H9 (cell line): Measurements from ENCODE around the gene DSE. TPM values are rescaled to one million over a fixed set of nuclear protein-coding genes. Genes with fewer than 3 reads are reported as not detected.

Experiments used
- DNase-seq: peaks from one replicate; pipeline ENCODE4 v3.0.0-alpha.2; 2017
- H2AFZ ChIP-seq: one replicate; pipeline ENCODE4 v1.6.1; 2013; ENCODE audit warnings: mild to moderate bottlenecking, low read length, control low read depth, moderate library complexity
- H2AK5ac ChIP-seq: 2 replicates; pipeline ENCODE4 v1.6.1; 2013; ENCODE audit warnings: low read length, control low read depth, mixed read lengths; ENCODE audit not compliant: insufficient read length
- H2BK120ac ChIP-seq: one replicate; pipeline ENCODE4 v1.6.1; 2013; ENCODE audit warnings: low read depth, mild to moderate bottlenecking, low read length, control low read depth, inconsistent platforms; ENCODE audit not compliant: poor library complexity, severe bottlenecking
- H2BK12ac ChIP-seq: 2 replicates; pipeline ENCODE4 v1.6.1; 2013; ENCODE audit warnings: low read length, control low read depth, mixed read lengths, low read depth; ENCODE audit not compliant: insufficient read length
- H2BK15ac ChIP-seq: 2 replicates; pipeline ENCODE4 v1.6.1; 2013; ENCODE audit warnings: low read depth, low read length, control low read depth
- H2BK20ac ChIP-seq: one replicate; pipeline ENCODE4 v1.6.1; 2013; ENCODE audit warnings: low read depth, mild to moderate bottlenecking, low read length, control low read depth, inconsistent platforms; ENCODE audit not compliant: poor library complexity, severe bottlenecking
- H2BK5ac ChIP-seq: 2 replicates; pipeline ENCODE4 v1.6.1; 2013; ENCODE audit warnings: low read length, control low read depth, mixed read lengths; ENCODE audit not compliant: insufficient read length
- H3K14ac ChIP-seq: 2 replicates; pipeline ENCODE4 v1.6.1; 2013; ENCODE audit warnings: low read length, control low read depth; ENCODE audit not compliant: insufficient read depth
- H3K18ac ChIP-seq: 2 replicates; pipeline ENCODE4 v1.6.1; 2013; ENCODE audit warnings: low read depth, mild to moderate bottlenecking, mixed read lengths, low read length, control low read depth; ENCODE audit not compliant: insufficient read length
- H3K23ac ChIP-seq: 2 replicates; pipeline ENCODE4 v1.6.1; 2013; ENCODE audit warnings: low read length, control low read depth, mixed read lengths, low read depth; ENCODE audit not compliant: insufficient read length
- H3K23me2 ChIP-seq: 2 replicates; pipeline ENCODE4 v1.6.1; 2013; ENCODE audit warnings: low read depth, mild to moderate bottlenecking, mixed read lengths, low read length, control low read depth; ENCODE audit not compliant: insufficient read length, poor library complexity, severe bottlenecking
- H3K27ac ChIP-seq: 2 replicates; pipeline ENCODE4 v1.5.1; 2013; ENCODE audit warnings: low read length, control low read depth, mixed read lengths, low read depth; ENCODE audit not compliant: insufficient read length
- H3K27me3 ChIP-seq: 2 replicates; pipeline ENCODE4 v1.6.1; 2013; ENCODE audit warnings: low read length, control low read depth, inconsistent platforms; ENCODE audit not compliant: insufficient read depth
- H3K4ac ChIP-seq: 2 replicates; pipeline ENCODE4 v1.6.1; 2013; ENCODE audit warnings: low read depth, mild to moderate bottlenecking, control low read depth, inconsistent platforms, low read length, moderate library complexity
- H3K4me1 ChIP-seq: 2 replicates; pipeline ENCODE4 v1.6.1; 2013; ENCODE audit warnings: low read length, control low read depth, inconsistent platforms; ENCODE audit not compliant: insufficient read depth
- H3K4me2 ChIP-seq: 2 replicates; pipeline ENCODE4 v1.6.1; 2013; ENCODE audit warnings: low read length, control low read depth, mixed read lengths; ENCODE audit not compliant: insufficient read length, insufficient read depth
- H3K56ac ChIP-seq: 2 replicates; pipeline ENCODE4 v1.6.1; 2013; ENCODE audit warnings: low read depth, mild to moderate bottlenecking, mixed read lengths, low read length, control low read depth; ENCODE audit not compliant: insufficient read length
- H3K79me1 ChIP-seq: 2 replicates; pipeline ENCODE4 v1.6.1; 2013; ENCODE audit warnings: low read depth, mild to moderate bottlenecking, moderate library complexity, low read length, control low read depth, inconsistent platforms; ENCODE audit not compliant: insufficient read depth, poor library complexity, severe bottlenecking
- H3K79me2 ChIP-seq: 2 replicates; pipeline ENCODE4 v1.6.1; 2013; ENCODE audit warnings: low read length, control low read depth, inconsistent platforms; ENCODE audit not compliant: insufficient read depth
- H3K9ac ChIP-seq: 2 replicates; pipeline ENCODE4 v1.6.1; 2013; ENCODE audit warnings: low read length, control low read depth, mixed read lengths; ENCODE audit not compliant: insufficient read length; ENCODE audit errors: extremely low read depth
- H3K9me3 ChIP-seq: one replicate; pipeline ENCODE4 v1.6.1; 2013; ENCODE audit warnings: low read depth, low read length, inconsistent platforms; ENCODE audit not compliant: control insufficient read depth
- H3T11ph ChIP-seq: one replicate; pipeline ENCODE4 v1.6.1; 2013; ENCODE audit warnings: mild to moderate bottlenecking, low read length, control low read depth, inconsistent platforms
- H4K20me1 ChIP-seq: one replicate; pipeline ENCODE4 v1.6.1; 2013; ENCODE audit not compliant: control insufficient read depth, insufficient read length, insufficient read depth
- H4K5ac ChIP-seq: 2 replicates; pipeline ENCODE4 v1.6.1; 2013; ENCODE audit warnings: low read depth, mild to moderate bottlenecking, mixed read lengths, low read length, control low read depth; ENCODE audit not compliant: insufficient read length
- H4K8ac ChIP-seq: replicated peaks from 2 replicates; pipeline ENCODE4 v1.6.1; 2013; ENCODE audit warnings: low read length, control low read depth, mixed read lengths, low read depth; ENCODE audit not compliant: insufficient read length
- H4K91ac ChIP-seq: 2 replicates; pipeline ENCODE4 v1.6.1; 2013; ENCODE audit warnings: low read depth, mild to moderate bottlenecking, moderate library complexity, mixed read lengths, low read length, control low read depth; ENCODE audit not compliant: insufficient read length
- H3K27ac Mint-ChIP-seq, 3 experiments: 2 replicates in 2 of 3; 3 replicates in 1 of 3; pipeline ENCODE4 v1.8.0; 2020 to 2021; ENCODE audit warnings: mixed read lengths in 3 of 3, mild to moderate bottlenecking in 1 of 3, moderate library complexity in 1 of 3
- H3K27me3 Mint-ChIP-seq: 2 replicates; pipeline ENCODE4 v1.8.0; 2021; ENCODE audit warnings: low read depth, mild to moderate bottlenecking, moderate library complexity, mixed read lengths
- H3K36me3 Mint-ChIP-seq, 3 experiments: 2 replicates in 2 of 3; 3 replicates in 1 of 3; pipeline ENCODE4 v1.8.0; 2020 to 2021; ENCODE audit warnings: low read depth in 3 of 3, mixed read lengths in 3 of 3; ENCODE audit not compliant: insufficient read depth in 1 of 3
- H3K4me1 Mint-ChIP-seq, 2 experiments: 2 replicates each; pipeline ENCODE4 v1.8.0; 2020; ENCODE audit warnings: mixed read lengths in 2 of 2
- H3K4me3 Mint-ChIP-seq, 2 experiments: 2 replicates in 1 of 2; 3 replicates in 1 of 2; pipeline ENCODE4 v1.8.0; 2020 to 2021; ENCODE audit warnings: mild to moderate bottlenecking in 2 of 2, mixed read lengths in 2 of 2, moderate library complexity in 1 of 2
- H3K9me3 Mint-ChIP-seq, 2 experiments: 2 replicates in 1 of 2; 3 replicates in 1 of 2; pipeline ENCODE4 v1.8.0; 2020; ENCODE audit warnings: mild to moderate bottlenecking in 2 of 2, mixed read lengths in 2 of 2, moderate library complexity in 1 of 2
- total RNA-seq: library from RNA; stranded (reverse); gene quantifications from 2 replicates; pipeline ENCODE4 v1.2.1, GENCODE V29; 2021
- TF ChIP-seq, protein P1 (sequence below): fragments of 200-600 bp; sonication (generic); conservative IDR thresholded peaks from 3 replicates; pipeline ENCODE4 v1.8.0; 2021; ENCODE audit warnings: antibody characterized with exemption, mild to moderate bottlenecking

The DSE gene
- total RNA-seq, 1 experiment from 2014 or later, result 45.6 TPM

DNA sequence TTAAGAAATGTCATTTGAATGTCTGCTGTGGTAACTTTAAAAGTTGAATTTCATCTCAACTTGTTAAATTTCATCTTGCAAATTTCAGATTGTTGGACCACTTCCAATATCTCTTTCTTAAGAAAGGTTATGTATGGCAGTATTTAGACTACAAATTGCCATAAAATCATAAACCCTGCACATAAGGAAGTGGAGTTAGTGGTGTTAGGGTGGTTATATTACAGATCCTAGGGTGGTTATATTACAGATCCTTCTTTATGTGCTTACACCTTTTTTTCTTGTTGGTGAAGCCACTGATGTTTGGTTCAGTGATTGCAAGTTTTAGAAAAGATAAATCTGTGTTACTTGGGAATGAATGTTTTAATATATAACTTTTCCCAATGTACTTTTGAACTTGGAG, 9.0 kb downstream of the DSE start:
- Histone ChIP-seq H2BK15ac (no peak overlapping the region), H2AK5ac (no peak overlapping the region), H4K5ac (no peak overlapping the region), H3K27me3 (no peaks in the 10 kb centered on the region), H3K79me1 (peaks cover 3% of the 10 kb centered on the region), H2BK5ac (no peak overlapping the region), H4K20me1 (no peaks in the 10 kb centered on the region), H4K91ac (no peak overlapping the region), H2BK120ac (no peak overlapping the region), H3K4me1 (peaks cover 2% of the 10 kb centered on the region; the same call in 1 of the 2 replicates), H3K14ac (no peak overlapping the region), H3K79me2 (peaks cover 6% of the 10 kb centered on the region; the same call in 1 of the 2 replicates), H3K18ac (no peak overlapping the region), H2AFZ (no peak overlapping the region), H2BK20ac (no peak overlapping the region), H4K8ac (no peak overlapping the region), H3K56ac (no peak overlapping the region), H2BK12ac (no peak overlapping the region), H3K27ac (no peak overlapping the region), H3K23ac (no peak overlapping the region), H3K9ac (no peak overlapping the region), H3K23me2 (no peaks in the 10 kb centered on the region), H3K4ac (no peak overlapping the region), H3K9me3 (no peaks in the 10 kb centered on the region), H3T11ph (no peak overlapping the region), H3K4me2 (no peak overlapping the region)
- Mint-ChIP-seq H3K27ac (no peak overlapping the region), H3K27me3 (no peaks in the 10 kb centered on the region), H3K4me1 (peaks cover 21 to 33% of the 10 kb centered on the region in 2 experiments), H3K4me3 (no peak overlapping the region), H3K9me3 (no peaks in the 10 kb centered on the region), H3K36me3 (peaks cover 0 to 7% (median 0%) of the 10 kb centered on the region in 3 experiments; a peak in 3 of 7 replicates)
- DNase-seq, result no peak
- TF ChIP-seq, protein P1, sequence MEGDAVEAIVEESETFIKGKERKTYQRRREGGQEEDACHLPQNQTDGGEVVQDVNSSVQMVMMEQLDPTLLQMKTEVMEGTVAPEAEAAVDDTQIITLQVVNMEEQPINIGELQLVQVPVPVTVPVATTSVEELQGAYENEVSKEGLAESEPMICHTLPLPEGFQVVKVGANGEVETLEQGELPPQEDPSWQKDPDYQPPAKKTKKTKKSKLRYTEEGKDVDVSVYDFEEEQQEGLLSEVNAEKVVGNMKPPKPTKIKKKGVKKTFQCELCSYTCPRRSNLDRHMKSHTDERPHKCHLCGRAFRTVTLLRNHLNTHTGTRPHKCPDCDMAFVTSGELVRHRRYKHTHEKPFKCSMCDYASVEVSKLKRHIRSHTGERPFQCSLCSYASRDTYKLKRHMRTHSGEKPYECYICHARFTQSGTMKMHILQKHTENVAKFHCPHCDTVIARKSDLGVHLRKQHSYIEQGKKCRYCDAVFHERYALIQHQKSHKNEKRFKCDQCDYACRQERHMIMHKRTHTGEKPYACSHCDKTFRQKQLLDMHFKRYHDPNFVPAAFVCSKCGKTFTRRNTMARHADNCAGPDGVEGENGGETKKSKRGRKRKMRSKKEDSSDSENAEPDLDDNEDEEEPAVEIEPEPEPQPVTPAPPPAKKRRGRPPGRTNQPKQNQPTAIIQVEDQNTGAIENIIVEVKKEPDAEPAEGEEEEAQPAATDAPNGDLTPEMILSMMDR, result no peak
